ENCODE results near the gene SLC25A6. TPM values are rescaled to one million over a fixed set of nuclear protein-coding genes. Genes with fewer than 3 reads are reported as not detected.

The SLC25A6 gene
- polyA plus RNA-seq, 1 donor (not counting 4 experiments of a cell fraction or from before 2014, with no cell fraction given) = 179 TPM

GRCh38 chrX:1422135-1422465, 30.2 kb upstream of the SLC25A6 start:
- Histone ChIP-seq H3K79me2 (ENCODE audit: control insufficient read depth, insufficient read depth, low read length) (no peaks in the 10 kb centered on the region), H3K4me1 (ENCODE audit: control insufficient read depth, extremely low read depth, insufficient read depth, low read length) (no peaks in the 10 kb centered on the region), H3K9me1 (ENCODE audit: control insufficient read depth, extremely low read depth, insufficient read depth, low read length) (no peaks in the 10 kb centered on the region), H3K27me3 (ENCODE audit: control insufficient read depth, extremely low read depth, insufficient read depth, low read length) (no peaks in the 10 kb centered on the region), H3K36me3 (ENCODE audit: control insufficient read depth in 2 of 2, extremely low read depth in 1 of 2, insufficient read depth in 2 of 2, low read length in 2 of 2) (peaks cover 0 to 17% of the 10 kb centered on the region in 2 experiments), H4K20me1 (ENCODE audit: control insufficient read depth, extremely low read depth, insufficient read depth, low read length) (no peaks in the 10 kb centered on the region), H3K4me3 (ENCODE audit: control insufficient read depth in 2 of 3, extremely low read depth in 1 of 3, insufficient read depth in 2 of 3, low read depth in 1 of 3, low read length in 3 of 3) (no peak overlapping the region), H2AFZ (ENCODE audit: control insufficient read depth, low read length) (no peak overlapping the region), H3K9ac (ENCODE audit: control insufficient read depth, extremely low read depth, insufficient read depth, low read length) (no peak overlapping the region), H3K27ac (ENCODE audit: control insufficient read depth, insufficient read depth, low read length) (no peak overlapping the region), H3K4me2 (ENCODE audit: control insufficient read depth, extremely low read depth, insufficient read depth, low read depth, low read length) (no peak overlapping the region), H3K9me3 (ENCODE audit: control insufficient read depth, low read depth, low read length) (peaks cover 15% of the 10 kb centered on the region)
- DNase-seq (ENCODE audit: low read depth, low spot score) (no peak), FAIRE-seq (no peak)
- TF ChIP-seq CTCF (optimal IDR thresholded peaks at IDR 0.05 in 1 of 3, IDR thresholded peaks at IDR 0.05 in 1 of 3, conservative IDR thresholded peaks at IDR 0.05 in 1 of 3; ENCODE audit: extremely low read depth in 1 of 3, insufficient read depth in 2 of 3, low read length in 3 of 3) (no peak), EZH2 (IDR thresholded peaks at IDR 0.05; ENCODE audit: low read length) (no peak)
- dilution Hi-C loops (cut with MboI; ENCODE audit: extremely low pct_ligation_motif_present, low sequenced_read_pairs) = no loop called here

DNA sequence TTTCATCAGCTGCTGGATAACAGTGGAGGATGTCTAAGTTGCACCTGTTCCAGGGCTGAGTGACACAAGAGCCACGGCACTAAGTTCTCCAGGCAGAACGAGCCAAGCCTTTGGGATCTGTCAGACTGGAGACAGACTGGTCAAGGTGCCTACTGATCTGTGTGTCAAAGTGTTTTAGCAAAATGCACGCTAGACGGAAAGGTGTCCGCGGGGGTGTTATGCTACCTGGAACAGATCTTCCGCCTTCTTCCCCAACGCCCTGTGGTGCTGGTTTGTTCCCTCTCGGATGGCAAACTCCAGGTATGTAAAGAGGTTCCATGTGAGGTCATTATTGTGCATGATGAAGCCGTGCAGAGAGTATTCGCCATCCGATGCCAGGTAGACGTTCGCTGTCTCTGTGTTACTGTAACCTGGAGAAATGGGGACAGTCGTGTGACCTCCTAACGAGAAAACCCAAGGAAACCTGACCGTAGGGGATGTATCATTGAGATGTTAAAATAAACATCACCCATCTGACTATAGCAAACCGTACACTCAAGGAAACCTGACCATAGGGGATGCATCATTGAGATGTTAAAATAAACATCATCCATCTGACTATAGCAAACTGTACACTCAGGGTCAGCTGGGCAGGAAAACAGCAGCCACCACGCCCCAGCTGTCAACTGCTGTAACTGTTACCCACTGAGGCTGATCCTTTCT, 29.7 kb upstream of the SLC25A6 start:
- FAIRE-seq (no peak), DNase-seq (ENCODE audit: low read depth, low spot score) (no peak)
- dilution Hi-C loops (cut with MboI; ENCODE audit: extremely low pct_ligation_motif_present, low sequenced_read_pairs) = no loop called here
- no peaks in the 10 kb centered on the region for H3K27me3 ChIP-seq (ENCODE audit: control insufficient read depth, extremely low read depth, insufficient read depth, low read length)
- no peak overlapping the region for H3K4me3 ChIP-seq (ENCODE audit: control insufficient read depth in 2 of 3, extremely low read depth in 1 of 3, insufficient read depth in 2 of 3, low read depth in 1 of 3, low read length in 3 of 3)
- no peak overlapping the region for H2AFZ ChIP-seq (ENCODE audit: control insufficient read depth, low read length)
- no peak overlapping the region for H3K9ac ChIP-seq (ENCODE audit: control insufficient read depth, extremely low read depth, insufficient read depth, low read length)
- no peaks in the 10 kb centered on the region for H3K4me1 ChIP-seq (ENCODE audit: control insufficient read depth, extremely low read depth, insufficient read depth, low read length)
- no peak overlapping the region for H3K4me2 ChIP-seq (ENCODE audit: control insufficient read depth, extremely low read depth, insufficient read depth, low read depth, low read length)
- no peaks in the 10 kb centered on the region for H3K9me1 ChIP-seq (ENCODE audit: control insufficient read depth, extremely low read depth, insufficient read depth, low read length)
- no peak overlapping the region for H3K27ac ChIP-seq (ENCODE audit: control insufficient read depth, insufficient read depth, low read length)
- TF ChIP-seq EZH2 (IDR thresholded peaks at IDR 0.05; ENCODE audit: low read length) = no peak
- H4K20me1 ChIP-seq (ENCODE audit: control insufficient read depth, extremely low read depth, insufficient read depth, low read length) = no peaks in the 10 kb centered on the region
- peaks cover 0 to 21% of the 10 kb centered on the region in 2 experiments for H3K36me3 ChIP-seq (ENCODE audit: control insufficient read depth in 2 of 2, extremely low read depth in 1 of 2, insufficient read depth in 2 of 2, low read length in 2 of 2)
- no peaks in the 10 kb centered on the region for H3K79me2 ChIP-seq (ENCODE audit: control insufficient read depth, insufficient read depth, low read length)
- peaks cover 15% of the 10 kb centered on the region for H3K9me3 ChIP-seq (ENCODE audit: control insufficient read depth, low read depth, low read length)

- Histone ChIP-seq H4K20me1 (ENCODE audit: control insufficient read depth, extremely low read depth, insufficient read depth, low read length) (no peaks in the 10 kb centered on the region), H3K27me3 (ENCODE audit: control insufficient read depth, extremely low read depth, insufficient read depth, low read length) (no peaks in the 10 kb centered on the region), H3K36me3 (ENCODE audit: control insufficient read depth in 2 of 2, extremely low read depth in 1 of 2, insufficient read depth in 2 of 2, low read length in 2 of 2) (peaks cover 7 to 30% of the 10 kb centered on the region in 2 experiments), H2AFZ (ENCODE audit: control insufficient read depth, low read length) (no peak overlapping the region), H3K79me2 (ENCODE audit: control insufficient read depth, insufficient read depth, low read length) (no peaks in the 10 kb centered on the region), H3K9ac (ENCODE audit: control insufficient read depth, extremely low read depth, insufficient read depth, low read length) (no peak overlapping the region), H3K4me2 (ENCODE audit: control insufficient read depth, extremely low read depth, insufficient read depth, low read depth, low read length) (no peak overlapping the region), H3K9me1 (ENCODE audit: control insufficient read depth, extremely low read depth, insufficient read depth, low read length) (no peaks in the 10 kb centered on the region), H3K9me3 (ENCODE audit: control insufficient read depth, low read depth, low read length) (peaks cover 15% of the 10 kb centered on the region), H3K27ac (ENCODE audit: control insufficient read depth, insufficient read depth, low read length) (no peak overlapping the region), H3K4me3 (ENCODE audit: control insufficient read depth in 2 of 3, extremely low read depth in 1 of 3, insufficient read depth in 2 of 3, low read depth in 1 of 3, low read length in 3 of 3) (no peak overlapping the region), H3K4me1 (ENCODE audit: control insufficient read depth, extremely low read depth, insufficient read depth, low read length) (no peaks in the 10 kb centered on the region)
- dilution Hi-C loops (cut with MboI; ENCODE audit: extremely low pct_ligation_motif_present, low sequenced_read_pairs) = no loop called here
- no peak for DNase-seq (ENCODE audit: low read depth, low spot score)
- FAIRE-seq = no peak
- TF ChIP-seq EZH2 (IDR thresholded peaks at IDR 0.05; ENCODE audit: low read length) (no peak), CTCF (optimal IDR thresholded peaks at IDR 0.05 in 1 of 3, IDR thresholded peaks at IDR 0.05 in 1 of 3, conservative IDR thresholded peaks at IDR 0.05 in 1 of 3; ENCODE audit: extremely low read depth in 1 of 3, insufficient read depth in 2 of 3, low read length in 3 of 3) (no peak)
Measured at GRCh38 chrX:1420371-1420770, 28.5 kb upstream of the SLC25A6 start.

Data from keratinocyte (primary cell).